ENCODE results near the gene LILRA1.
"Not testable (repeated sequence)": the region's sequence is repeated elsewhere in the genome, so short reads cannot be mapped to it uniquely, and the experiment has no call there.

Gene LILRA1

GRCh38 chr19:54624934-54625730, 31.7 kb downstream of the LILRA1 start:
- not testable (repeated sequence) for DNase-seq (ENCODE audit: low read depth)

GRCh38 chr19:54626757-54627156, 33.3 kb downstream of the LILRA1 start:
- no peak for DNase-seq (ENCODE audit: low read depth)

- DNase-seq (ENCODE audit: low read depth), result not testable (repeated sequence)
Observed at GRCh38 chr19:54627912-54628311, 34.5 kb downstream of the LILRA1 start.

GRCh38 chr19:54630262-54630661, 36.8 kb downstream of the LILRA1 start, which contains the start of gene LILRB1:
TSS of gene LILRB1 (plus strand) at chr19:54630484. CDS start at chr19:54631074, 590 bp downstream.
- DNase-seq (ENCODE audit: low read depth), result not testable (repeated sequence)

GRCh38 chr19:54630782-54631181, 37.4 kb downstream of the LILRA1 start:
- no peak for DNase-seq (ENCODE audit: low read depth)

- not testable (repeated sequence) for DNase-seq (ENCODE audit: low read depth)
Observed at GRCh38 chr19:54631489-54632337, 38.3 kb downstream of the LILRA1 start.

- not testable (repeated sequence) for DNase-seq (ENCODE audit: low read depth)
Observed at GRCh38 chr19:54632517-54632916, 39.1 kb downstream of the LILRA1 start.

- no peak for DNase-seq (ENCODE audit: low read depth)
Observed at GRCh38 chr19:54633401-54633800, 40.0 kb downstream of the LILRA1 start.

- not testable (repeated sequence) for DNase-seq (ENCODE audit: low read depth)
Observed at GRCh38 chr19:54636081-54636480, 42.6 kb downstream of the LILRA1 start.

GRCh38 chr19:54638683-54639082, 45.3 kb downstream of the LILRA1 start:
- DNase-seq (ENCODE audit: low read depth), result no peak

- DNase-seq (ENCODE audit: low read depth), result not testable (repeated sequence)
Observed at GRCh38 chr19:54642953-54643352, 49.5 kb downstream of the LILRA1 start.

GRCh38 chr19:54643583-54643982, 50.2 kb downstream of the LILRA1 start:
- DNase-seq (ENCODE audit: low read depth), result not testable (repeated sequence)

- DNase-seq (ENCODE audit: low read depth), result no peak
Observed at GRCh38 chr19:54644056-54644455, 50.6 kb downstream of the LILRA1 start.

- DNase-seq (ENCODE audit: low read depth), result no peak
Observed at GRCh38 chr19:54646331-54646841, 53.0 kb downstream of the LILRA1 start.

GRCh38 chr19:54648129-54648528, 54.7 kb downstream of the LILRA1 start:
- no peak for DNase-seq (ENCODE audit: low read depth)

- DNase-seq (ENCODE audit: low read depth), result no peak
Observed at GRCh38 chr19:54650108-54650655, 56.8 kb downstream of the LILRA1 start.

All from activated T-cell treated with anti-CD3 and anti-CD28 coated beads for 48 hours (primary cell).